Tibial artery (tissue), 4 donors: ENCODE data around the gene PRSS1.

Experiments
- DNase-seq, 2 donors: peaks; one replicate each; pipeline ENCODE4 v3.0.0-alpha.2; 2019
- H3K27ac ChIP-seq, 2 donors: fragments of 200-600 bp; sonication (generic) in 1 of 2; 1 replicate in 1 of 2; 2 replicates in 1 of 2; pipeline ENCODE4 v1.5.1; 2018 to 2019; ENCODE audit warnings: mild to moderate bottlenecking in 1 of 2
- H3K27me3 ChIP-seq, 2 donors: fragments of 200-600 bp; sonication (generic) in 1 of 2; one replicate each; pipeline versions ENCODE4 v1.5.1 to v1.6.0; 2016 to 2019
- H3K36me3 ChIP-seq, 3 donors: fragments of 200-600 bp; sonication (generic) in 2 of 3; one replicate each; pipeline ENCODE4 v1.5.1; 2016 to 2019; ENCODE audit warnings: mild to moderate bottlenecking in 2 of 3
- H3K4me1 ChIP-seq, 4 donors: fragments of 200-600 bp; sonication (generic) in 2 of 4; 1 replicate in 3 of 4; 2 replicates in 1 of 4; pipeline ENCODE4 v1.5.1; 2016 to 2019
- H3K4me3 ChIP-seq, 2 donors: fragments of 200-600 bp; sonication (generic) in 1 of 2; 1 replicate in 1 of 2; 2 replicates in 1 of 2; pipeline ENCODE4 v1.5.1; 2018 to 2019; ENCODE audit warnings: mild to moderate bottlenecking in 2 of 2
- H3K9me3 ChIP-seq, 3 donors: fragments of 200-600 bp; sonication (generic) in 1 of 3; one replicate each; pipeline ENCODE4 v1.5.1; 2016 to 2019
- CTCF ChIP-seq, 2 experiments: fragments of 200-600 bp in 1 of 2; fragments of 450-650 bp in 1 of 2; IDR thresholded peaks; one replicate each; pipeline ENCODE4 v1.5.1; 2017 to 2019; ENCODE audit warnings: antibody characterized with exemption in 2 of 2, mild to moderate bottlenecking in 1 of 2, moderate library complexity in 1 of 2
- intact Hi-C: fragments of 100-400 bp; cut with DNase I; formaldehyde crosslinking; loops from one replicate; pipeline ENCODE4 v1.15.0; 2023; ENCODE audit warnings: low total_unique reads

PRSS1 gene

GRCh38 chr7:142799437-142799835, 50.2 kb downstream of the PRSS1 start:
- Histone ChIP-seq H3K4me3 (no peak overlapping the region), H3K36me3 (no peaks in the 10 kb centered on the region), H3K27me3 (peaks cover 0 to 46% of the 10 kb centered on the region in 2 donors), H3K4me1 (peaks cover 0 to 21% (median 18%) of the 10 kb centered on the region in 4 donors), H3K27ac (no peak overlapping the region), H3K9me3 (no peaks in the 10 kb centered on the region)
- DNase-seq = no peak
- TF ChIP-seq CTCF (IDR thresholded peaks at IDR 0.05) = no peak
- intact Hi-C loops = no loop called here

GRCh38 chr7:142800088-142800487, 50.8 kb downstream of the PRSS1 start:
- H3K9me3 ChIP-seq = no peaks in the 10 kb centered on the region
- no peak for DNase-seq
- no peak for TF ChIP-seq CTCF (IDR thresholded peaks at IDR 0.05)
- H3K4me3 ChIP-seq = no peak overlapping the region
- H3K27me3 ChIP-seq = peaks cover 0 to 40% of the 10 kb centered on the region in 2 donors
- H3K36me3 ChIP-seq = no peaks in the 10 kb centered on the region
- intact Hi-C loops = no loop called here
- no peak overlapping the region for H3K27ac ChIP-seq
- peaks cover 0 to 21% (median 18%) of the 10 kb centered on the region in 4 donors for H3K4me1 ChIP-seq

- Histone ChIP-seq H3K9me3 (no peaks in the 10 kb centered on the region), H3K27me3 (peaks cover 0 to 40% of the 10 kb centered on the region in 2 donors), H3K4me1 (peaks cover 0 to 21% (median 18%) of the 10 kb centered on the region in 4 donors), H3K4me3 (no peak overlapping the region), H3K36me3 (no peaks in the 10 kb centered on the region), H3K27ac (no peak overlapping the region)
- no peak for DNase-seq
- intact Hi-C loops = no loop called here
- no peak for TF ChIP-seq CTCF (IDR thresholded peaks at IDR 0.05)
Observed at GRCh38 chr7:142800699-142801260, 51.5 kb downstream of the PRSS1 start.

- Histone ChIP-seq H3K9me3 (no peaks in the 10 kb centered on the region), H3K4me3 (no peak overlapping the region), H3K4me1 (peaks cover 0 to 14% (median 13%) of the 10 kb centered on the region in 4 donors), H3K36me3 (no peaks in the 10 kb centered on the region), H3K27me3 (peaks cover 0 to 40% of the 10 kb centered on the region in 2 donors), H3K27ac (no peak overlapping the region)
- no peak for TF ChIP-seq CTCF (IDR thresholded peaks at IDR 0.05)
- intact Hi-C loops = no loop called here
- no peak for DNase-seq
Observed at GRCh38 chr7:142801601-142802295, 52.5 kb downstream of the PRSS1 start.

- Histone ChIP-seq H3K27ac (no peak overlapping the region), H3K4me1 (peaks cover 0 to 8% (median 7%) of the 10 kb centered on the region in 4 donors), H3K9me3 (no peaks in the 10 kb centered on the region), H3K4me3 (no peak overlapping the region), H3K36me3 (no peaks in the 10 kb centered on the region), H3K27me3 (peaks cover 0 to 39% of the 10 kb centered on the region in 2 donors)
- intact Hi-C loops = no loop called here
- no peak for TF ChIP-seq CTCF (IDR thresholded peaks at IDR 0.05)
- DNase-seq = no peak
Observed at GRCh38 chr7:142802301-142802700, 53.0 kb downstream of the PRSS1 start.
